ENCODE results near the gene NPFFR2. TPM values are rescaled to one million over a fixed set of nuclear protein-coding genes. Genes with fewer than 3 reads are reported as not detected.
"Not testable (repeated sequence)": the region's sequence is repeated elsewhere in the genome, so short reads cannot be mapped to it uniquely, and the experiment has no call there.

The NPFFR2 gene
- total RNA-seq, 1 donor from 2014 or later = 0.26 TPM

DNA sequence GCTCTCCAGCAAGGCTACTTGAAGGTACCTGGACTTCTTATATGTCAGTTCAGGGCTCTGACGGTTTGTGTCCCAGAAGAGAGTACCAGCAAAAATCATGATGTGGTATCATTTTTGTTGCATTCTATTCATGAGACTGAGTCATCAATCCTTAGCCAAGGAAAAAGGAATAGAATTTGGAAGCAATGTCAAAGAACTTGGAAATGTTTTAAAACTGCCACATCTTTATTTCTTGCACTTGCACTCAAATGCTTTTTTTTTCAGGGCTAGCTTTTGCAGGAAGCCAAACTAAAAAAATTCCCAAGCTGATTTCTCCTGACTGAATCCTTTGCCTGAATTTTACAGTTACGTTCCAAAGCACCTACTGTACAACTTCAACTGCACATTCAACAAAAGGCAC is 112.4 kb downstream of the NPFFR2 start:
- TF ChIP-seq, protein P1, sequence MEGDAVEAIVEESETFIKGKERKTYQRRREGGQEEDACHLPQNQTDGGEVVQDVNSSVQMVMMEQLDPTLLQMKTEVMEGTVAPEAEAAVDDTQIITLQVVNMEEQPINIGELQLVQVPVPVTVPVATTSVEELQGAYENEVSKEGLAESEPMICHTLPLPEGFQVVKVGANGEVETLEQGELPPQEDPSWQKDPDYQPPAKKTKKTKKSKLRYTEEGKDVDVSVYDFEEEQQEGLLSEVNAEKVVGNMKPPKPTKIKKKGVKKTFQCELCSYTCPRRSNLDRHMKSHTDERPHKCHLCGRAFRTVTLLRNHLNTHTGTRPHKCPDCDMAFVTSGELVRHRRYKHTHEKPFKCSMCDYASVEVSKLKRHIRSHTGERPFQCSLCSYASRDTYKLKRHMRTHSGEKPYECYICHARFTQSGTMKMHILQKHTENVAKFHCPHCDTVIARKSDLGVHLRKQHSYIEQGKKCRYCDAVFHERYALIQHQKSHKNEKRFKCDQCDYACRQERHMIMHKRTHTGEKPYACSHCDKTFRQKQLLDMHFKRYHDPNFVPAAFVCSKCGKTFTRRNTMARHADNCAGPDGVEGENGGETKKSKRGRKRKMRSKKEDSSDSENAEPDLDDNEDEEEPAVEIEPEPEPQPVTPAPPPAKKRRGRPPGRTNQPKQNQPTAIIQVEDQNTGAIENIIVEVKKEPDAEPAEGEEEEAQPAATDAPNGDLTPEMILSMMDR (IDR thresholded peaks at IDR 0.05; ENCODE audit: insufficient read depth, low read length, severe bottlenecking) = no peak
- Histone ChIP-seq H3K27me3 (ENCODE audit: control insufficient read depth, insufficient read depth, low read length) (no peaks in the 10 kb centered on the region), H3K36me3 (ENCODE audit: control insufficient read depth, insufficient read depth, low read length) (no peaks in the 10 kb centered on the region), H3K4me3 (ENCODE audit: low read depth, low read length) (no peak overlapping the region)
- DNase-seq (ENCODE audit: low read depth) (no peak), FAIRE-seq (no peak)

DNA sequence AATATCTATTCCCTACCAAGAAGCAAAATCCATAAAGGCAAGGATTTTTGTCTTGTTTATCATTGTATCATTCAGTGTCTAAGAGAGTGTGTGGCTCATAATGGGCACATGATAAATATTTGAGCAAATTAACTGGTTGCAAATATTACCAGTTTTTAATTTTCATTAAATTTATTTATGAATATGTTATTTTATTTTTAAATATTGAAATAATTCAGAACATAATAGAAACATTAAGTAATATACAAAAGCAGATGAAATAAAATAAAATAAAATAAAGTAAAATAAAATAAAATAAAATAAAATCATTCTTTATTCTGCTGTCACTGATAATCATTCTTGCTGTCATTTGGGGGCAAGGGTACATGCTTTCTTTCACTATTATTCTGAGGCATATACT is 120.9 kb downstream of the NPFFR2 start:
- H3K36me3 ChIP-seq (ENCODE audit: control insufficient read depth, insufficient read depth, low read length) = no peaks in the 10 kb centered on the region
- DNase-seq (ENCODE audit: low read depth) = no peak
- TF ChIP-seq, protein P1 (IDR thresholded peaks at IDR 0.05; ENCODE audit: insufficient read depth, low read length, severe bottlenecking) = no peak
- H3K27me3 ChIP-seq (ENCODE audit: control insufficient read depth, insufficient read depth, low read length) = no peaks in the 10 kb centered on the region
- FAIRE-seq = no peak
- H3K4me3 ChIP-seq (ENCODE audit: low read depth, low read length) = no peak overlapping the region

DNA sequence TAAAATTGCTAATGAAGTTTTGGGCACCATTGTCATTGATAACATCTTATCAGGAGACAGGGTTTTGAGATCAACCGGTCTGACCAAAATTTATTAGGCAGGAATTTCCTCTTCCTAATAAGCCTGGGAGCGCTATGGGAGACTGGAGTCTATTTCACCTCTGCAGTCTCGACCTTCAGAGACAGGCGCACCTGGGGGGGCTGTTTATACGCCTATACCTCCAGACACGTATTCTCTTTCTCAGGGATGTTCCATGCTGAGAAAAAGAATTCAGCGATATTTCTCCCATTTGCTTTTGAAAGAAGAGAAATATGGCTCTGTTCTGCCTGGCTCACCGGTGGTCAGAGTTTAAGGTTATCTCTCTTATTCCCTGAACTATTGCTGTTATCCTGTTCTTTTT is 121.8 kb downstream of the NPFFR2 start:
- not testable (repeated sequence) for DNase-seq (ENCODE audit: low read depth); H3K4me3 ChIP-seq (ENCODE audit: low read depth, low read length); H3K27me3 ChIP-seq (ENCODE audit: control insufficient read depth, insufficient read depth, low read length); H3K36me3 ChIP-seq (ENCODE audit: control insufficient read depth, insufficient read depth, low read length); FAIRE-seq

DNA sequence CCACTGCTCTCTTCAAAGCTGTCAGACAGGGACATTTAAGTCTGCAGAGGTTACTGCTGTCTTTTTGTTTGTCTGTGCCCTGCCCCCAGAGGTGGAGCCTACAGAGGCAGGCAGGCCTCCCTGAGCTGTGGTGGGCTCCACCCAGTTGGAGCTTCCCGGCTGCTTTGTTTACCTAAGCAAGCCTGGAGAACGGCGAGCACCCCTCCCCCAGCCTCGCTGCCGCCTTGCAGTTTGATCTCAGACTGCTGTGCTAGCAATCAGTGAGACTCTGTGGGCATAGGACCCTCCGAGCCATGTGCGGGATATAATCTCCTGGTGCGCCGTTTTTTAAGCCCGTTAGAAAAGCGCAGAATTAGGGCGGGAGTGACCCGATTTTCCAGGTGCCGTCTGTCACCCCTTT is 137.5 kb downstream of the NPFFR2 start:
- not testable (repeated sequence) for DNase-seq (ENCODE audit: low read depth); H3K36me3 ChIP-seq (ENCODE audit: control insufficient read depth, insufficient read depth, low read length); FAIRE-seq; H3K4me3 ChIP-seq (ENCODE audit: low read depth, low read length); H3K27me3 ChIP-seq (ENCODE audit: control insufficient read depth, insufficient read depth, low read length)

DNA sequence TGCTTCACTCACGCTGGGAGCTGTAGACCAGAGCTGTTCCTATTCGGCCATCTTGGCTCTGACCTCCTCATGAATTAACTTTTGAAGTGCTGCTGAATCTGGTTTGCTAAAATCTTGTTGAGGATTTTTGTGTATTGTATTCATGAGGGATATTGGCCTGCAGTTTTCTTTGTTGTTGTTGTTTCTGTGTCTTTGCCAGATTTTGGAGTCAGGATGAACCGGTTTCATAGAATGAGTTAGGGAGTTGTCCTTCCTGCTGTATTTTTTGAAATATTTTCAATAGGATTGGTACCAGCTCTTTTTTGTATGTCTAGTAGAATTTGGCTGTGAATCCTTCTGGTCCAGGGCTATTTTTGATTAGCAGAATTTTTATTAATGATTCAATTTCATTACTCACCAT is 138.1 kb downstream of the NPFFR2 start:
- TF ChIP-seq, protein P1 (IDR thresholded peaks at IDR 0.05; ENCODE audit: insufficient read depth, low read length, severe bottlenecking) = no peak
- Histone ChIP-seq H3K36me3 (ENCODE audit: control insufficient read depth, insufficient read depth, low read length) (no peaks in the 10 kb centered on the region), H3K27me3 (ENCODE audit: control insufficient read depth, insufficient read depth, low read length) (no peaks in the 10 kb centered on the region), H3K4me3 (ENCODE audit: low read depth, low read length) (no peak overlapping the region)
- no peak for FAIRE-seq
- DNase-seq (ENCODE audit: low read depth) = no peak

DNA sequence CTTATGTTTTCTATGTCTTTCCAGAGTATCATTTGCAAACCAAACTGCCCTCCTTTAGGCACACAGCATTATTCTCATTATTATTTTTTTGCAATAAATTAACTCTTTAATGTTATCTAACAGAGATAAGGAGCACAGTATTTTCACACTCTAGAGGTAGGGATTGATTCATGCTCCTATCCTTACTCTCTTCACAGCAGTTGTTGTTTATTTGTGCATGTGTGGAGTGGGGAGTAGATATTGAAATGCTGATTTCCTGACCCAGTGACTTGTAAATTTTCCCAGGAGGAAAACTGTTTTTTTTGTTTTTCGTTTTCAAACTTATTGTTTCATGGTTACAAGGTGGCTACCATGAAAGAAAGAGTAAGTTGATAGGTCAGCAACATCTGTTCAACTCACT is 140.0 kb downstream of the NPFFR2 start:
- DNase-seq (ENCODE audit: low read depth) (no peak), FAIRE-seq (no peak)
- no peaks in the 10 kb centered on the region for H3K27me3 ChIP-seq (ENCODE audit: control insufficient read depth, insufficient read depth, low read length)
- no peak overlapping the region for H3K4me3 ChIP-seq (ENCODE audit: low read depth, low read length)
- TF ChIP-seq, protein P1 (IDR thresholded peaks at IDR 0.05; ENCODE audit: insufficient read depth, low read length, severe bottlenecking) = no peak
- no peaks in the 10 kb centered on the region for H3K36me3 ChIP-seq (ENCODE audit: control insufficient read depth, insufficient read depth, low read length)

DNA sequence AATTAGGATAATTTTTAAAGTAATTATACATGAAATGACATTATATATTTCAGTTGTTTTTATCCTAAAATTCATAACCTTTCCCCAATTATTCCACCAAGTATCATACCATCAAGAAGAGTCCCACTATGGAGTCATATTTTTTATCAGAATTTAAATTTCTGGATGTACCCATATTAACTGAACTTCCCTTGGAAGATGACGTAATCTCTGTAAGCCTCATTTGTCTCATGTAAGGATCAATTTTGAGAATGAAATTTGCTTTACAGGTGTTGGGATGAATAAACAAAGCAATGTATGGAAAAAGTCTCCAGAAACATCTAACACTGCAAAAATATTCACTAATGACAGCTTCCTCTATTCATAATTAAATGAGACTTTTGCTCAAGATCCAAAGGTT is 147.5 kb downstream of the NPFFR2 start:
- DNase-seq (ENCODE audit: low read depth) = no peak
- Histone ChIP-seq H3K4me3 (ENCODE audit: low read depth, low read length) (no peak overlapping the region), H3K27me3 (ENCODE audit: control insufficient read depth, insufficient read depth, low read length) (no peaks in the 10 kb centered on the region), H3K36me3 (ENCODE audit: control insufficient read depth, insufficient read depth, low read length) (no peaks in the 10 kb centered on the region)
- TF ChIP-seq, protein P1 (IDR thresholded peaks at IDR 0.05; ENCODE audit: insufficient read depth, low read length, severe bottlenecking) = no peak
- no peak for FAIRE-seq

All from bronchial epithelial cell (primary cell).